Fibroblast of skin of abdomen (primary cell): Measurements from ENCODE around the gene KCNK10.

Experiments used
- DNase-seq: peaks from one replicate; pipeline ENCODE4 v3.0.0-alpha.2; 2013

The KCNK10 gene

GRCh38 chr14:88168498-88169165, 154.4 kb downstream of the KCNK10 start:
- peak; percentile 15 for DNase-seq

GRCh38 chr14:88168025-88168424, 155.0 kb downstream of the KCNK10 start:
- DNase-seq: no peak

- DNase-seq: peak; percentile 3
Measured at GRCh38 chr14:88166616-88167015, 156.5 kb downstream of the KCNK10 start.

- DNase-seq: no peak
Measured at GRCh38 chr14:88164906-88165534, 158.0 kb downstream of the KCNK10 start.

GRCh38 chr14:88163731-88164255, 159.3 kb downstream of the KCNK10 start:
- no peak for DNase-seq

GRCh38 chr14:88156127-88156526, 166.9 kb downstream of the KCNK10 start:
- DNase-seq: no peak

- DNase-seq: no peak
Measured at GRCh38 chr14:88154926-88155325, 168.1 kb downstream of the KCNK10 start.

GRCh38 chr14:88154321-88154720, 168.7 kb downstream of the KCNK10 start:
- DNase-seq: no peak

GRCh38 chr14:88146881-88147649, 176.0 kb downstream of the KCNK10 start:
- no peak for DNase-seq

- no peak for DNase-seq
Measured at GRCh38 chr14:88143810-88144209, 179.3 kb downstream of the KCNK10 start.

GRCh38 chr14:88142997-88143396, 180.1 kb downstream of the KCNK10 start:
- no peak for DNase-seq

GRCh38 chr14:88140874-88141273, 182.2 kb downstream of the KCNK10 start:
- DNase-seq: no peak

- no peak for DNase-seq
Measured at GRCh38 chr14:88137327-88137726, 185.7 kb downstream of the KCNK10 start.
